GM21515 (cell line): ENCODE results near the gene OR2F2.

Experiments
- ATAC-seq: cut with Tn5 transposase; IDR thresholded peaks from one replicate; pipeline ENCODE4 v1.9.1; 2021; ENCODE audit not compliant: unreplicated experiment

Gene OR2F2, protein sequence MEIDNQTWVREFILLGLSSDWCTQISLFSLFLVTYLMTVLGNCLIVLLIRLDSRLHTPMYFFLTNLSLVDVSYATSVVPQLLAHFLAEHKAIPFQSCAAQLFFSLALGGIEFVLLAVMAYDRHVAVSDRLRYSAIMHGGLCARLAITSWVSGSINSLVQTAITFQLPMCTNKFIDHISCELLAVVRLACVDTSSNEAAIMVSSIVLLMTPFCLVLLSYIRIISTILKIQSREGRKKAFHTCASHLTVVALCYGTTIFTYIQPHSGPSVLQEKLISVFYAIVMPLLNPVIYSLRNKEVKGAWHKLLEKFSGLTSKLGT

DNA sequence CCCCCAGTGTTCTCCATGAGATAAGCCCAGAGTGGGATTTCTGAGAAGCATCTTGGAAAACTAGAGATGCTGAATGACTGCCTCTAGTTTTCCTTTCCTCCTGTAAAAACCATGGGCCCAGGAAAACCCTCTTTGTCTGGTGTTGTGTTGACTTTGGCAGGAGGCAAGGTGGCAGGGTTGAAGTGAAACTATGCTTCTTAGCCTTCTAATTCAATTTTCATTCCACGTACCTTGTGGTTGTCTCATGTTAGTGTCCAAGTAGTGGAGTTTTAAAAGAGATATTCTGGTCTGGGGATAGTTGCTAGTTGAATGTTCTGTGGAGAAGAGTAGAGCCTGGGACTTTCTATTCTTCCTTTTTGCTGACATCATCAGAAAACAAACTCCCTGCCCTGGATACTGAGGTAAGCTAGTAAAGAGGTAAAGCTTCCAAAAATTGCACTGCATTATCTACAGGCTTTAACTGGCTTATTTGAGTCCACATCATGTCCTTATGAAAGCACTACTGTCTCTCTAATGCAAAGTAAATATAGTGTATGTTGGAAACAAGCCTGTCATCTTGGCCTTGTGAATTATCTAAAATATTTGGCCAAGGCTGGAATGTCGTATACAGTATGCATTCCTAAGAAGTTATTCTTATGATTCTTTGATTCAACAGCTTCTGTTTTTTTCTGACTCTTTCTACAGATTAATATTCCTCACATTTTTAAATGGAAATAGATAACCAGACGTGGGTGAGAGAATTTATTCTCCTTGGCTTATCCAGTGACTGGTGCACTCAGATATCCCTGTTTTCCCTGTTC is at the start of gene OR2F2:
Gene OR2F2 (plus strand): TSS at position 708 of the 800 bp plus-strand sequence. CDS start 0 bp downstream, at position 708.
- no peak for ATAC-seq

DNA sequence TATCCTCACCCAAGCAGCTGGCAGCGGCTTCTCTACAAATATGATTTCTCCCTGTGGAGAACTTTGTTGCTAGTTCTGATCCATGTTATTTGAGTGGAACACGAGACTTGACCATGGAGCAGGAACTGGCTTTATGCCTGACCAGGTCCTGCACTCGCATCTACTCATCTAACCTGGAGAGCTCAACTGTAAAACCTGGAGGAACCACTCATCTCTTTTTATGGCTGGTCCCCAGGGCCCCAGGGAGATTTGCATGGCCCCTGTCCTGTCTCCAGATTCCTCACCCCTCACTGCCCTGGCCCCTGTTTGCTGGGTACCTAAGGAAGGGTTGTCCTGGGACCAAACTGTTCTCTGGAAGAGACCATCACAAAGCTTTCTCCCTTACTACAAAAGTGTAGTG is 49.1 kb upstream of the OR2F2 start:
- ATAC-seq = no peak

DNA sequence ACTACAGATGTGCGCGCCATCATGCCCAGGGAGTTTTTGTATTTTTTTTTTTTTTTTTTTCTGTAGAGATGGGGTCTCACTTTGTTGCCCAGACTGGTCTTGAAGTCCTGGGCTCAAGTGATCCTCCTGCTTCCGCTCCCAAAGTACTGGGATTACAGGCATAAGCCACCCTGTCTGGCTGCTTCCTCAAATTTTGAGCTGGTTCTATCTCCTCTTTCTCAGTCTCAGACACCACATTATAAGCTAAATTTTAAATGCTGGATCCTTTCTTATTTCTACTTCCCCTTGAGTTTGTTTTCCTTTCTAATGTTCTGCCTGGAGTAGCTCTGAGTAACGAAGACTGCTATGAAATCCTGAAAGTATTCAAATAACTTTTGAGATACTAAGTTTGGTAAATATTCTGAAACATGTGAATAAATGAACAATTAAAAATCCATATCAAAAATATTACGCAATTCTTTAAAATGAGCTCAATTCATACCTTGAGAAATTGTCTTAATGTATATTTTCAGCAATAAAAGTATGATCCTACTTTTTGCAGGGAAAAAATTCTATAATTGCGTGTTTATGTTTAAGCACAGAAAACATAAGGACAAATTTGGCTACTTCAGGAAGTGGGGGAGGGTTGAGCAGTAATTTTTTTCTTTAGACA is 48.1 kb upstream of the OR2F2 start:
- ATAC-seq = no peak

DNA sequence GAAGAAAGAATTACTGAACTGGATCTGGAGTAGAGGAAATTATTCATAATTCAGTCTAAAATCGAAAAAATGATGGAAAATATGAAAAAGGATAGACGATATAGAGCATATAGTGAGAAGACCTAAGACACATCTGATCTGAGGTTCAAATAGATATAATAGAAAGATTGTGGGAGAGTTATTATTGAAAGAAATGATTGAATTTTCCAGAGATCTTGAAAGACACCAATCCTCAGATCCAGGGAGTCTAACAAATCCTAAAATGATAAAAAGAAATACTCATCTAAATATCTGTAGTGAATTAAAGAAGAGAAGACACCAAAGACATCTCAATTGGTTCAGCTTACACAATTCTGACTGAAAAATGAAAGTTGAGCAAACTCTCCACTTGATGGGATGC is 46.0 kb upstream of the OR2F2 start:
- no peak for ATAC-seq

DNA sequence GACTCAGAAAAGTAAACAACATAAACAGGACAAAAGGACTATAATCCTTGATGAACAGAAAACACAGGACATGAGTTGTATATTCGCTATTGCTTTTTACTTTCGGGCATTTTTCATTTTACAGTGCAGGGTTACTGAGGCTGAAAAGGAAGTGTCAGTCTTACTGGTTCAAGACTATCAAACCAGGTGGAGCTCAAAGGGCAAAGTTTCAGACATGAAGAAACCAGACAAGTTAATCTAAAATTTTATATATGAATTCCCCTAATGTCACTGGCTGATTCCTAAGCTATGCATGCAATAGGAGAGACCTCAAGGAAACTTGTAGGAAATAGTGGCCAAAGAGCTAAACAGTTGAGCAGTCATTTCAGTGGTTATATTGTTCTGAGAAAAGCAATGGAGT is 44.5 kb upstream of the OR2F2 start:
- no peak for ATAC-seq

DNA sequence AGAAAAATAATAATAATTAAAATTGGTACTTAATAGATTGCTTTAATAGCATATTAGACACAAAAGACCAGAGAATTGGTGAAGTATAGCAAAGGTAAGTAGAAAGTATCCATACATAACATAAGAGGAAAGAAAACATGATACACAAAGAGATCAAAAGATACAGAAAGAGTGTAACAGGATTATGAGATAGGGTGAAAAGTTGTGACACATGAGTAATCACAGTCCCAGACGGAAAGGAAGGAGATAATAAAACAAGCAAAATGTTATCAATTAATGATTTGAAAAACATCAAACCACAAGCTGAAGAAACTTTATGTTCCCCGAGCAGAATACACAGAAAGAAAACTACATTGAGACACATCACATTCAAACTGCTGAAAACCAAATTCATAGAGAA is 43.6 kb upstream of the OR2F2 start:
- no peak for ATAC-seq

DNA sequence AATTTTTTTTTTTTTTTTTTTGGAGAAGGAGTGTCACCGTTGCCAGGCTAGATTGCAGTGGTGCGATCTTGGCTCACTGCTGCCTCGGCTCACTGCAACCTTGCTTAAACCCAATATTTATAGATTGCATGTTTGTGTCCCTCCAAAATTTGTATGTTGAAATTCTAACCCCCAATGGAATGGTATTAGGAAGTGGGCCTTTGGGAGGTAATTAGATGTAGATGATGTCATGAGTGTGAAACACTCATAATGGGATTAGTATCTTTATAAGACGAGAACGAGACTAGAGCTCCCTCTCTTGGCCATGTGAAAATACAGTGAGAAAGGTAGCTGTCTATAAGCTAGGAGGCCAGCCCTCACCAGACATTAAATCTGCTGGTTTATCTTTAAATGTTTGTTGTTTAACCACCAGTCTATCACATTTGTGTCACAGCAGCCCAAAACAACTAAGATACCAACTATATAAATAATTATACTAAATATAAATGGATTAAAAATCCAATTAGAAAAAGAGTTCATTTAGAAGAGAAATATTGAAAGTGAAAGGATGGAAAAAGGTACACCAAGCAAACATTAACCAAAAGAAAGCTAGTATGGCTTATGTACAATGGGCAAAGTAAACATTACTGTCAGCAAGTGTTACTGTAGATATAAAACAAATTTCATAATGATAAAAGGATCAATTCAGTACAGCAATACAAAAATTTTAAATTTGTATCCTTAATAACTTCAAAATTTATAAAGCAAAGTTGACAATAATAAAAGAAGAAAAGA is 42.3 kb upstream of the OR2F2 start:
- peak; percentile 98 for ATAC-seq

DNA sequence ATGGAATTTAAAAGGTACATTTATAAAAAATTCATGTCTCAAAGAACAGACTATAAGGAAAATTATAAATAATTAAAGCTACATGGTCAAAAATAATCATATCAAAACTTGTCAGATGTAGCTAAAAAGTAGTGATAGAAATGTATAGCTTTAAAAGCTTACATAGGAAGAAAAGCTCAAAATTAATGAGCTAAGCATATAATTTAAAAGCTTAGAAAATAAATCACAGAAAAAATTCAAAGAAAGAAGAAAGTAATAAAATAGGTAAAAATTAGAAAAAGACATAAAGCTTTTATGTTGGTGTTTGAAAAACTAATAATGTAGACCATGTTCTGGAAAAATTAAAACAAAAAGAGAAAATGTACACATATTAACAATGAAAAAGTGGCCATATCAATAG is 38.4 kb upstream of the OR2F2 start:
- no peak for ATAC-seq

DNA sequence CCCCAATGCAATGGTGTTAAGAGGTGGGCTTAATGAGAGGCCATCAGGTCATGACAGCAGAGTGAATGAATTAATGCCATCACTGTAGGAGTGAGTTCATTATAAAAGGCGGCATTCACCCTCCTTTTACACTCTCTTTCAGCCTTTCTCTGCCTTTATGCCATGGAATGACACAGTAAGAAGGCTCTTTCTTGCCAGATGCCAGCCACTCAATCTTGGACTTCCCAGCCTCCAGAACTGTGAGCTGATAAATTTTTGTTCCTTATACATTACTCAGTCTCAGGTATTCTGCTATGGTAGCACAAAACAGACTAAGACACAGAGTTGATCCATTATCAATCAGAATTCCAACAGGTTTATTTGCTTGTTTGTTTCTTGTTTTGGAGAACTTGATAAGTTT is 36.2 kb upstream of the OR2F2 start:
- ATAC-seq = no peak

DNA sequence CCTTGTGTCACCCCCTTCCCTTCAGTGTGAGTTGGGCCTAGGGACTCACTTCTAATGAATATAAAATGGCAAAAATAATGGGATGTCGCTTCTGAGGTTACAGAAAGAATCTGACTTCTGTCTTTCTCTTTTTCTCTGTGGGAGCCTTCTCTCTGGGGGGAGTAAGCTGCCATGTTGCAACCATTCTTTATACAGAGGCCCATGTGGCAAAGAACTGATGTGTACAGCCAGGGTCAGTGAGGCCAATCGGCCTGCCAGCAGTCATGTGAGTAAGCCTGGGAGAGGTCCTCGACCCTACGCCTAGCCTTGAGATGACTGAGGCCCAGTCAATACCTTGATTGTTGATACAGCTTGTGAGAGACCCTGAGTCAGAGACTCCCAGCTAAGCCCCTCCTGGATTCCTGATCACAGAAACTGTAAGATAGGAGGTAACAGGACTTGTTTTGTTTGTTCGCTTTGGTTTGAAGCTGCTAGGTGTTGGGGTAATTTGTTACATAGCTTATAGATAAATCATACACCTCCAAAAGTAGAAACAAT is 34.7 kb upstream of the OR2F2 start:
- no peak for ATAC-seq

DNA sequence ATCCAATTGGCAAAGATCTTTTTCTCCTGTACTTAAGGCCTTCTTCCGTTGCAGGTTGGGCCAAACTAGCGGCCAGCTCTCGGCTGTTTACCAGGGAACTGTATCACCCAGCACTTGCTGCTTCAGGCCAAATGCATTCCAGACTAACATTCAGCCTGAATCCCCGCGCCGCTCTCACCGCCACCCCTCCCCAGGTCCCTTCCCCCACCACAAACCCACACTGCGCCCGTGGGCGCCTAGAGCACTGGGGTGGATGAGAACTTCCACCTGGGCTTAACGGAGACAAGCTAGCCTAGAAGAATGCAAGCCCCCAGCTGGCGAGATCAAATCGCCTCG is 33.7 kb upstream of the OR2F2 start:
- ATAC-seq = no peak

DNA sequence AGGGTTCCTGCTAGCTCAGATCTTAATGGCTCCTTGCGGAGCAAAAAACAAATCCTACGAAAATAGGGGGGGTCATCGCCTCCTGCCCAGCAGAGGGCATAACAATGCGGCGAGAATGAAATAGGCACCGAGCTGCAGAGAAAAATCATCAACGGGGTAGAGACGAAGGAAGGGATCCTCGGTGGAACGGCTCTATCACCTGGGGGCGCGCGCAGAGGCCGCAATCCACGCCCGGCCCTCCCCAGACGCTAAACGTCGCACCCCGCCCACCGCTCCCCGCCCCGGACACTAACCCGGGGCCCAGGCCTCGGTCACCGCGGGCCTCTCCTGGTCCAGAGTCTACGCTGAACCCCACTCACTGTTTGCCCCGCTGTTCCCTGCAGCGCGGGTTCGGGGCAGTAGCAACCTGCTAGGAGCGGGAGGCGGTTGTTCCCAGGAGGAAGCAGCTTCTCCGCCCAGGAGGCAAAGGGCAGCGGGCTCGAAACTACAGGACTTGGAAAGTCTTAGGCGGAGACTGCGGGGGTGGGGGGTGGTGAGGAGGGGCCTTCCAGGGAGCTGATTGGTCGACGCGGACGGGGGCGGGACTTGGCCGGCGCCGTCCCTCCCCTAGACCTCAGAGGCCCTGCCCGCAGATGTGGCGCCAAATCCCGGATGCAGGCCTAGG is 33.2 kb upstream of the OR2F2 start, which contains the start of gene TCAF1:
Gene TCAF1 (minus strand): TSS at position 509 of the 664 bp plus-strand sequence. CDS start 25,568 bp downstream, outside the sequence.
- peak; percentile 95 for ATAC-seq

DNA sequence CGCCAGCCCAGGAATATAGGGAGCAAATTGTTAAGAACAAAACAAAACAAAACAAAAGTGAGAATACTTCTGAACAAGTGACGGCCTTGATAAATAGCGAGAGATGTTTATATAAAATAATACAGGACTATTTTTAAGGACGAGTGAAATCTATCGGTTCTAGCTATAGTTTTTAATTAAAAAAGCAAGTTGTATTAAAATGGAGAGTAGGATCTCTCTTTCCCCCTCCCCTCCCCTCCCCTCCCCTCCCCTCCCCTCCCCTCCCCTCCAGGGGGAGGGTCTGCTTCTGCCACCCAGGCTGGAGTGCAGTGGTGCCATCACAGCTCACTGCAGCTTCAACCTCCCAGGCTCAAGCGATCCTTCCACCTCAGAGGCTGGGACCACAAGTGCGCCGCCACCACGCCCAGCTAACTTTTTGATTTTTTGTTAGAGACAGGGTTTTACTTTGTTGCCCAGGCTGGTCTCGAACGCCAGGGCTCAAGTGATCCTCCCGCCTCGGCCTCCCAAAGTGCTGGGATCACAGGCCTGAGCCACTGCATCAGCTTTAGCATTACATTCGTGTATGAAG is 32.6 kb upstream of the OR2F2 start:
- no peak for ATAC-seq

DNA sequence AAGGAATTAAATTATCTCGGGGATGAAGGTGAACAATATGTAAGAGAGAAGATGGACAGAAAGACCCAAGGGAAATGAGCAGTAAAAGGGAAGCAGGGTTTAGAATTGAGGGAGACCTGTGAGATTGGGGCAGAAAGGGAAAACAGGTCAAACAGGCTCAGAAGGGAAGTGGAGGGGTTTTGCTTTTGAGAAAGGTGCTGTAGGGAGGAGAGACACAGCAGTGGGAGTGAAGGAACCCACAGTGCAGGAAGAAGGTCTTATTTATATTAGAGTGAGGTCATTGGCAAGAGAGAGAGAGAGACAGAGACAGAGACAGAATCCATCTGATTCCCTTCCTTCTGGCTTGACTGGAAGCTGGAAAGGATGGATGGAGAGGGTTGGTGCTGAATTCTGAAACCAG is 29.5 kb upstream of the OR2F2 start:
- no peak for ATAC-seq

DNA sequence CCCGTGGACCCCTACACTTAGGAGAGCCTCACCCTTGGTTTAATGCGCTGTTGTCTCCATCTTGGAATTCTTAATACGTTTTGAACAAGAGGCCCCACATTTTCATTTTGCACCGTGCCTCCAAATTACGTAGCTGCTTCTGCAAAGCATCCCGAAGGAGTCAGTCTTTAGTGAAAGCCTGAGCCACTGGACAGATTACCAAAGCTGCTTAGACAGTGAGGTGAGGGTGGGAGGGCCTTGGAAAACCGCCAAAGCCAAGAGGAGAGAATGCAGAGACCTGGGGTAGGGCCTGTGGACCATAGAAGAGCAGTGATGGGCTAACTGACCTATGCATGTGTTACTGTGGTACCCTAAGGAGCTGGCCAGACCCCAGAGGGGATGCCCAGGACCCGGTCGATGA is 28.9 kb upstream of the OR2F2 start:
- no peak for ATAC-seq

DNA sequence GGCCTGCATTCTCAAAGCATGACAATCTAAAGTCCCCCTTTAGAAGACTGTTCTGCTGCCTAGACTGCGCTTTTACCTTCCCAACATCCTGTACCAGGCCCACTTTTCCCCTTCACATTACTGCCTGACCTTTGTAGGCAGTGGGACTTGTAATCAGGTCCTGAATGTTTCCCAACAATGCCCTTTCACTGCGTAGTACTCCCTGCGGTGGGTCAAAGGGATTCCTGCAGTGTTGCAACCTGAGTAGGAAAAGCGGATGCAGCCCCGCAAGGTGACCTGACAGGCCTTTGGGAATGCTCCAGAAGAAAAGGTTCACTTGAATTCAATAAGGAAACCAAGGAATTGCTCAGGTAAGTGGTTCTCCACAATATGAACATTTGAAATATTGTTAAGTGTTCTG is 28.1 kb upstream of the OR2F2 start:
- ATAC-seq = no peak

DNA sequence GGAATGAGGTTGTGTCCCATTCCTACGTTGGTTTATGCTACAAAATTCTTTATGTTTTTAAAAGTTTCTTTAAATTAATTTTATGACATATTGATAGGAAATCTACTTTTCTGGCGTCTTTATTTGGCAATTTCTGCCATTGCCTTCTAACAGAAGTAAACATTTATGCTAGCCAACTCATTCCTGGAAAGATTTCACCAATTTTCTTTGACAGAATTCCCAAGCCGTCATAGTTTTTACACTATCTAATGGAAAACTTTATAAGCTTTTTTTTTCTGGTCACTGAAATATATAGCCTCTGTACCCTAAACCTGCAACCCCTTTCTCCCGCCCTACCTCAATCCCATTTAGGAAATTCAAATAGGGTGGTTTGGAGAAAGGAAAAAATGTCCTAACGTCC is 26.9 kb upstream of the OR2F2 start:
- no peak for ATAC-seq

DNA sequence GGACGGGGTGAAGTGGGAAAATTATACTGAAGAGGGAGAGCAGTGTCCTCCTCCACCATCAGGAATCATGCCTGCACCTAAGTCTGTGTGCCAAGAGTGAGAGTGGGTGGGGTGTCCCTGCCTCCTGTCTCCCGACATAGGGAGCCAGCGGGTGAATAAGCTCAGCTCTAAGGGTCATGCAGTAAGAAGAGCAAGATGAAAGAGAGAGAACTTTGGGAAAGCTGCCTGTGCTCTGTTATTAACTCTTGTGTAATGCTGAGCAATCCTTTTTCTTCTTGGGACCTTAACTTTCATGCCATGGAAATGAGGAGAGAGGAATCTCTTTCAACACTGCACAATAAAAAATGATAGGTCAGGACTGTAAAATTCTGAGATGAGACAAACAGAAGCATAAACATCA is 25.2 kb upstream of the OR2F2 start:
- ATAC-seq = no peak

DNA sequence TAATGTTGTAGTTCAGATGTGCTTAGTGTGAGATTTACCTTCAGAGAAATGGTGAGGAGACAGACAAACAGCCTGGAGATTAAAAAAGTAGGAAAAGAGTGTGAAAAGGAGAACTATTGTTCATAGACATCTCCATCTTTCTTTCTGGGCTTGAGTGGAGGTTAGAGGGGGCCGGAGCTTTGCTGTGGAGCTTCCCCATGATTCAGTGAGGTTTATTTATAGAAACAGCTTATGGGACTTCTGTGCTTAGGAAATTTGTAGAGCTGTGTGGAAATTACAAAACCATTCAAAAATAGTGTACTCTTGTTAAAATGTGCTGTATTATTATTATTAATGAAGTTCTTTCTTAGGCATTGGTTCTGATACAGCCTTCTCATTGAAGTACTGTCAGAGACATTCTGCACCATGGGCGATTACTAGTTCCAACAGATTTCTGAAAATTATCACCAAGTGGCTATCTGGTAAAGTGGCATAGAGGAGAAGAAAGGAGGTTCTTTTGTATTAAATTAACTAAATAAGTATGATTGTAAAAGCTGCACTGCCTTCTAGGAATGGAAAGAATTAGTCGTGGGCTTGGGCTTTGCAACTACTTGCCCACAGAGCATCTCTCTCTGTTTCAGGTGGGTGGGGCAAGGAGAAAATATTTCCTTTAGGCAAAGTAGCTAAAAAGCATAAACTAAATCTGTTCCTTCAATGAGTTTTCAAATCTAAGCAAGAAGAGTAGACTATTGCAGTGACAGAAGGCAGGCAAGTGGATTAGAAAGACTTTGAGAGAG is 24.4 kb upstream of the OR2F2 start:
- ATAC-seq = no peak
